GM20431 (cell line): Measurements from ENCODE around the gene TTC31.

Experiments
- in situ Hi-C: fragments of 300-500 bp; cut with MseI, MboI; formaldehyde crosslinking; loops from one replicate; pipeline ENCODE4 v1.15.0; 2020; ENCODE audit warnings: low sequenced_read_pairs; ENCODE audit not compliant: unreplicated experiment

TTC31 gene

GRCh38 chr2:74536166-74536950, 53.5 kb downstream of the TTC31 start:
- in situ Hi-C loops, result no loop called here

DNA sequence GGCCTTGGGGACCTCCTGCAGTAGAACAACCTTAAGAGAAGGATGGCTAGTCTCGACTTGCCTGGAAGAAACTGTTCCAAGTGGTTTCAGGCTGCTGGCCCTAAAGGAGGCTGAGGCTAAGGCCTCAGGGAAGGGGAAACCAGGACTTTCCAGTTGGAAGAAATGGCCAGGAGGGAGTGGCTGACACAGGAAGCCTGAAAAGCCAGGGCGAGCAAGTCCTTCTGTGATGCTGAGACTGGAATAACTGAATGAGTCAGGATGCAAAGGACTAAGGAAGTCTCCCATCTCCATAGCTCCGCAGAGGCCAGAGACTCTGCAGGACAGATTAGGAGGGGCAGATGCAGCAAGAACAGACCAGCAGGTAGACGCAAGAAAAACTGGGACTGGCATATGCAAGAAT, 54.3 kb downstream of the TTC31 start:
- in situ Hi-C loops, result no loop called here

DNA sequence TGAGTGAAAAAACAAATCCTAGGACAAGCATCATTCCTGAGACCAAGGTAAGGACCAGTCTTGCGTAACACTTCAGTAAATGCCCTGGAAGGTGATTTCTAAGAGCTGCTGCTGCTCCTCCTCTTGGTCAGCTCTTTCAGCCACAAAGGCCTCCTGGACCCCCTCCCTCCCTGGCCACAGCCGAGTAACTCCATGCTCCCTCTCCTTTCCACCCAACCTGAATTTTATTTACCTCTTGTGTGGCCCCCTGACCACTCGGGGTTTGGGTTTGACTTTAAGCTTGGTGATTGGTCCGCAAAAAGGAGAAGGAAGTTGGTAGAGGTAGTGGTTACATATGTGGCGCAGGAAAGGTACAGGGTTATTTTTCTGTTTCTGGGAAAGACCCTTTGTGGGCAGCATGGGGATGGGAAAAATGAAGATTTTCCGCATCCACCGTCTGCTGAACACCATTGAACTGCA, 56.0 kb downstream of the TTC31 start:
- in situ Hi-C loops, result no loop called here

- in situ Hi-C loops, result no loop called here
Measured at GRCh38 chr2:74540291-74540690, 57.4 kb downstream of the TTC31 start.

DNA sequence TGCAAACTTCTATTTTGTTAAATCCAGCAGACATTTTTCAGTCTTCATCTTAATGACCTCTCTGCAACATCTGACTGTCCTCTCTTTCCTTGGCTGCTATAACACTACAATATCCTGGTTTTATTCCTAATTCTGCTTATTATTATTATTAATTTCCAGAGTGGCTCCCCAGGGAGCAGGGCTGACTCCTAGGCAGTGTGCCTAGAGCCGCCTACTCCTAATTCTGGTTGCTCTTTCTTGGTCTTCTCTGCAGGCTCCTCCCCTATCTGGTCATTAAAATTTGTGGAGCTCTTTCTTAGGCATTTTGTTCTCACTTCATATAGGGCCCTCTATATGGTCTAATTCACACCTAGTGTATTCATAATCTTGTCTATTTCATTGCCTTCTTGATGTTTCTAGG, 60.1 kb downstream of the TTC31 start:
- in situ Hi-C loops, result no loop called here
